ENCODE results near the gene VWA3B.

- TF ChIP-seq EP300 (IDR thresholded peaks at IDR 0.05) (no peak), CTCF (IDR thresholded peaks at IDR 0.05) (no peak), POLR2AphosphoS5 (IDR thresholded peaks at IDR 0.05) (no peak)
Observed at GRCh38 chr2:98254504-98255059, 167.6 kb downstream of the VWA3B start.
